GM12875 (cell line): ENCODE data around the gene OR10D3.

Experiments used
- H3K4me3 ChIP-seq: one replicate; pipeline ENCODE4 v1.5.1; 2011; ENCODE audit warnings: low read depth, low read length, control low read depth
- CTCF ChIP-seq: IDR thresholded peaks from 2 replicates; pipeline ENCODE4 v1.5.1; 2011; ENCODE audit warnings: low read depth, mild to moderate bottlenecking, control low read depth, inconsistent platforms, low read length, moderate library complexity, borderline replicate concordance; ENCODE audit not compliant: insufficient read depth

The OR10D3 gene

GRCh38 chr11:124174001-124174583 is 9.1 kb upstream of the OR10D3 start:
- no peak overlapping the region for H3K4me3 ChIP-seq
- TF ChIP-seq CTCF: no peak

- TF ChIP-seq CTCF: no peak
- H3K4me3 ChIP-seq: no peak overlapping the region
These were observed 6.0 kb upstream of the OR10D3 start for GRCh38 chr11:124176925-124177715.

- H3K4me3 ChIP-seq: no peak overlapping the region
- no peak for TF ChIP-seq CTCF
These were observed 3.8 kb upstream of the OR10D3 start for GRCh38 chr11:124179310-124179709.

GRCh38 chr11:124190298-124191139 is 7.4 kb downstream of the OR10D3 start:
- TF ChIP-seq CTCF: no peak
- no peak overlapping the region for H3K4me3 ChIP-seq

- TF ChIP-seq CTCF: no peak
- H3K4me3 ChIP-seq: no peak overlapping the region
These were observed 10.3 kb downstream of the OR10D3 start for GRCh38 chr11:124193221-124194010.

GRCh38 chr11:124194293-124195188 is 11.4 kb downstream of the OR10D3 start:
- no peak overlapping the region for H3K4me3 ChIP-seq
- TF ChIP-seq CTCF: no peak
